Fibroblast of lung (primary cell): ENCODE results near the gene ASB14. TPM values are rescaled to one million over a fixed set of nuclear protein-coding genes. Genes with fewer than 3 reads are reported as not detected.

Experiments used
- DNase-seq, 2 donors: peaks; one replicate each; pipeline versions ENCODE4 v3.0.0 to v3.0.0-alpha.2; 2010; ENCODE audit warnings: low read depth in 2 of 2
- H2AFZ ChIP-seq: 2 replicates; pipeline ENCODE4 v1.5.1; 2012; ENCODE audit warnings: low read length, control low read depth, inconsistent platforms
- H3K27ac ChIP-seq: 2 replicates; pipeline ENCODE4 v1.5.1; 2011; ENCODE audit warnings: low read length, control low read depth; ENCODE audit not compliant: insufficient read depth
- H3K27me3 ChIP-seq: 2 replicates; pipeline ENCODE4 v1.5.1; 2011; ENCODE audit warnings: mild to moderate bottlenecking, low read length; ENCODE audit not compliant: control insufficient read depth, insufficient read depth
- H3K36me3 ChIP-seq: 2 replicates; pipeline ENCODE4 v1.5.1; 2011; ENCODE audit warnings: low read length; ENCODE audit not compliant: control insufficient read depth, insufficient read depth
- H3K4me1 ChIP-seq: 2 replicates; pipeline ENCODE4 v1.5.1; 2011; ENCODE audit warnings: low read length; ENCODE audit not compliant: control insufficient read depth, insufficient read depth; ENCODE audit errors: extremely low read depth
- H3K4me2 ChIP-seq: 2 replicates; pipeline ENCODE4 v1.5.1; 2011; ENCODE audit warnings: low read length, control low read depth; ENCODE audit not compliant: insufficient read depth; ENCODE audit errors: extremely low read depth
- H3K4me3 ChIP-seq, 4 experiments: fragments of 200-600 bp in 1 of 4; sonication (generic) in 1 of 4; replicated peaks in 1 of 4; 2 replicates each; pipeline ENCODE4 v1.5.1; 2011 to 2016; ENCODE audit warnings: low read length in 4 of 4, low read depth in 3 of 4, mild to moderate bottlenecking in 3 of 4, control low read depth in 2 of 4, inconsistent platforms in 1 of 4, mixed read lengths in 1 of 4; ENCODE audit not compliant: insufficient read depth in 1 of 4; ENCODE audit errors: control extremely low read depth in 1 of 4
- H3K79me2 ChIP-seq: 2 replicates; pipeline ENCODE4 v1.5.1; 2012; ENCODE audit warnings: mild to moderate bottlenecking, low read length, inconsistent platforms; ENCODE audit not compliant: control insufficient read depth, insufficient read depth
- H3K9ac ChIP-seq: 2 replicates; pipeline ENCODE4 v1.5.1; 2011; ENCODE audit warnings: mild to moderate bottlenecking, low read length, control low read depth; ENCODE audit not compliant: insufficient read depth
- H3K9me3 ChIP-seq: 2 replicates; pipeline ENCODE4 v1.5.1; 2012; ENCODE audit warnings: low read depth, low read length; ENCODE audit not compliant: control insufficient read depth, insufficient read depth
- H4K20me1 ChIP-seq: 2 replicates; pipeline ENCODE4 v1.5.1; 2011; ENCODE audit warnings: low read length; ENCODE audit not compliant: control insufficient read depth, insufficient read depth; ENCODE audit errors: extremely low read depth
- CTCF ChIP-seq, 2 donors: IDR thresholded peaks in 1 of 2; conservative IDR thresholded peaks in 1 of 2; 1 replicate in 1 of 2; 2 replicates in 1 of 2; pipeline ENCODE4 v1.5.1; 2011 to 2012; ENCODE audit warnings: low read length in 2 of 2, control low read depth in 1 of 2, inconsistent platforms in 1 of 2, low read depth in 1 of 2, mild to moderate bottlenecking in 1 of 2
- EZH2 ChIP-seq: IDR thresholded peaks from 2 replicates; pipeline ENCODE4 v1.5.1; 2012; ENCODE audit warnings: low read length, control low read depth, mild to moderate bottlenecking; ENCODE audit errors: missing control alignments
- polyA plus RNA-seq, 2 donors: library from polyadenylated mRNA; depleted of rRNA in 1 of 2; stranded (reverse) in 1 of 2; unstranded in 1 of 2; fragments of >200 nt; gene quantifications; 2 replicates each; pipeline ENCODE4 v1.2.1, GENCODE V29; 2011 to 2012; ENCODE audit warnings: missing spikeins in 1 of 2
- total RNA-seq: library from RNA; depleted of rRNA; stranded (reverse); fragments of >200 nt; gene quantifications from 2 replicates; pipeline ENCODE4 v1.2.1, GENCODE V29; 2014

Gene ASB14
- total and polyA plus RNA-seq, 2 donors (not counting 1 experiment from before 2014, with no cell fraction given) = not detected

GRCh38 chr3:57221883-57222282 lies 70.6 kb downstream of the ASB14 start:
- H4K20me1 ChIP-seq = no peaks in the 10 kb centered on the region
- no peaks in the 10 kb centered on the region for H3K36me3 ChIP-seq
- DNase-seq = peak; percentile 18 to 61
- H3K4me3 ChIP-seq = no peak overlapping the region
- H3K27me3 ChIP-seq = no peaks in the 10 kb centered on the region
- no peaks in the 10 kb centered on the region for H3K4me1 ChIP-seq
- H3K9me3 ChIP-seq = no peaks in the 10 kb centered on the region
- TF ChIP-seq EZH2 (no peak), CTCF (conservative IDR thresholded peaks at IDR 0.05 in 1 of 2, IDR thresholded peaks at IDR 0.05 in 1 of 2; ENCODE audit: low read depth in 1 of 2, low read length in 2 of 2) (peak; percentile 26 to 37)
- H3K27ac ChIP-seq = no peak overlapping the region
- H3K4me2 ChIP-seq = no peak overlapping the region
- H3K9ac ChIP-seq = no peak overlapping the region
- H2AFZ ChIP-seq = no peak overlapping the region
- H3K79me2 ChIP-seq = no peaks in the 10 kb centered on the region

Other genes with a start within 250 kb of the ASB14 start
- not detected in 2 replicates for gene SPATA12, start 232.0 kb downstream of the ASB14 start, total RNA-seq
- 0.02 TPM in 1 of 2 replicates, not detected in the other for gene SPATA12, start 232.0 kb downstream of the ASB14 start, polyA plus RNA-seq
- 1.8 and 2.1 TPM in 2 replicates for gene IL17RD, start 127.3 kb downstream of the ASB14 start, total RNA-seq
- gene IL17RD, start 127.3 kb downstream of the ASB14 start, polyA plus RNA-seq = 0.60 and 3.1 TPM in 2 replicates
- gene HESX1, start 92.7 kb downstream of the ASB14 start, total RNA-seq = 0.26 and 0.99 TPM in 2 replicates
- gene HESX1, start 92.7 kb downstream of the ASB14 start, polyA plus RNA-seq = 0.64 and 0.72 TPM in 2 replicates
- gene APPL1, start 65.0 kb downstream of the ASB14 start, total RNA-seq = 45.7 and 53.9 TPM in 2 replicates
- 27.4 and 31.0 TPM in 2 replicates for gene APPL1, start 65.0 kb downstream of the ASB14 start, polyA plus RNA-seq